H1 (cell line): Measurements from ENCODE around the gene RASSF4. TPM values are rescaled to one million over a fixed set of nuclear protein-coding genes. Genes with fewer than 3 reads are reported as not detected.
A peak's percentile ranks its signal among the peaks of the same experiment; 100 is the strongest.

Experiments
- CTCF ChIA-PET: fragments of 300-600 bp; sonication (Branson Sonifier 250); formaldehyde crosslinking; loops from one replicate; lab custom pipeline; 2021; ENCODE audit not compliant: partially characterized antibody; lab: Charles Lee
- POLR2A ChIA-PET: fragments of 300-600 bp; sonication (Branson Sonifier 250); formaldehyde crosslinking; loops from one replicate; lab custom pipeline; 2021; ENCODE audit warnings: inconsistent platforms; ENCODE audit not compliant: partially characterized antibody; lab: Charles Lee
- DNase-seq, 2 experiments: peaks; one replicate each; pipeline versions ENCODE4 v3.0.0 to v3.0.0-alpha.2; 2010 to 2022; ENCODE audit warnings: low spot score in 2 of 2, low read depth in 1 of 2, mixed read lengths in 1 of 2
- FAIRE-seq: peaks from 2 replicates; lab custom pipeline; 2011; peaks lifted over from hg19 to GRCh38; lab: Jason Lieb, UNC
- H2AFZ ChIP-seq: 2 replicates; pipeline ENCODE4 v1.8.1; 2012; ENCODE audit warnings: low read length, inconsistent platforms
- H2AK5ac ChIP-seq: 2 replicates; pipeline ENCODE4 v1.6.1; 2013; ENCODE audit warnings: low read depth, low read length
- H2BK120ac ChIP-seq: replicated peaks from 2 replicates; pipeline ENCODE3; 2013; ENCODE audit warnings: low read depth, low read length, inconsistent platforms
- H2BK12ac ChIP-seq: 2 replicates; pipeline ENCODE4 v1.6.1; 2013; ENCODE audit warnings: low read depth, low read length
- H2BK15ac ChIP-seq: 2 replicates; pipeline ENCODE4 v1.6.1; 2013; ENCODE audit warnings: low read length
- H2BK20ac ChIP-seq: 2 replicates; pipeline ENCODE4 v1.6.1; 2013; ENCODE audit warnings: low read length
- H2BK5ac ChIP-seq: 2 replicates; pipeline ENCODE4 v1.6.1; 2013; ENCODE audit warnings: low read depth, low read length
- H3K14ac ChIP-seq: 2 replicates; pipeline ENCODE4 v1.6.1; 2013; ENCODE audit warnings: inconsistent platforms; ENCODE audit not compliant: insufficient read length
- H3K18ac ChIP-seq: 2 replicates; pipeline ENCODE4 v1.6.1; 2013; ENCODE audit warnings: low read length; ENCODE audit errors: extremely low read depth
- H3K23ac ChIP-seq: 2 replicates; pipeline ENCODE4 v1.6.1; 2013; ENCODE audit warnings: inconsistent platforms; ENCODE audit not compliant: insufficient read length
- H3K23me2 ChIP-seq: 2 replicates; pipeline ENCODE4 v1.6.1; 2013; ENCODE audit warnings: low read depth, low read length
- H3K27ac ChIP-seq: 2 replicates; pipeline ENCODE4 v1.6.1; 2011; ENCODE audit warnings: low read depth, low read length, inconsistent platforms
- H3K27me3 ChIP-seq, 4 experiments: replicated peaks in 1 of 4; 1 replicate in 1 of 4; 2 replicates in 3 of 4; pipeline versions ENCODE4 v1.6.1 to v1.8.1; 2011 to 2013; ENCODE audit warnings: low read length in 3 of 4, mild to moderate bottlenecking in 3 of 4, inconsistent platforms in 2 of 4, mixed read lengths in 2 of 4, moderate library complexity in 1 of 4; ENCODE audit not compliant: control insufficient read depth in 3 of 4, insufficient read depth in 3 of 4; ENCODE audit errors: extremely low read depth in 1 of 4
- H3K36me3 ChIP-seq, 4 experiments: 2 replicates each; pipeline versions ENCODE4 v1.6.1 to v1.8.1; 2011 to 2013; ENCODE audit warnings: mild to moderate bottlenecking in 4 of 4, low read length in 3 of 4, moderate library complexity in 2 of 4, control low read depth in 1 of 4, inconsistent platforms in 1 of 4; ENCODE audit not compliant: insufficient read depth in 4 of 4, control insufficient read depth in 2 of 4
- H3K4ac ChIP-seq: replicated peaks from 2 replicates; pipeline ENCODE3; 2013; ENCODE audit warnings: low read length, low read depth, mixed read lengths, inconsistent platforms; ENCODE audit not compliant: insufficient read length
- H3K4me1 ChIP-seq, 4 experiments: replicated peaks in 1 of 4; 1 replicate in 1 of 4; 2 replicates in 3 of 4; pipeline versions ENCODE4 v1.6.1 to v1.8.1; 2011 to 2013; ENCODE audit warnings: low read length in 3 of 4, inconsistent platforms in 2 of 4, mixed read lengths in 1 of 4; ENCODE audit not compliant: insufficient read depth in 4 of 4, control insufficient read depth in 3 of 4
- H3K4me2 ChIP-seq, 2 experiments: 2 replicates each; pipeline versions ENCODE4 v1.6.1 to v1.8.1; 2011 to 2013; ENCODE audit warnings: low read depth in 2 of 2, low read length in 2 of 2, control low read depth in 1 of 2, inconsistent platforms in 1 of 2, mild to moderate bottlenecking in 1 of 2; ENCODE audit not compliant: insufficient read depth in 1 of 2
- H3K4me3 ChIP-seq, 4 experiments: fragments of 200-600, 300-600 bp in 1 of 4; sonication (generic), shearing (Covaris generic), sonication (Bioruptor Twin) in 1 of 4; 2 replicates each; pipeline versions ENCODE4 v1.5.1 to v1.8.1; 2011 to 2016; ENCODE audit warnings: low read length in 4 of 4, low read depth in 3 of 4, control low read depth in 2 of 4, inconsistent platforms in 2 of 4, mild to moderate bottlenecking in 2 of 4, mixed read lengths in 1 of 4, moderate library complexity in 1 of 4; ENCODE audit not compliant: insufficient read depth in 2 of 4; ENCODE audit errors: extremely low read depth in 1 of 4
- H3K56ac ChIP-seq: replicated peaks from 2 replicates; pipeline ENCODE3; 2013; ENCODE audit warnings: low read depth, mild to moderate bottlenecking, mixed read lengths, low read length, inconsistent platforms; ENCODE audit not compliant: insufficient read length
- H3K79me1 ChIP-seq: 2 replicates; pipeline ENCODE4 v1.6.1; 2013; ENCODE audit warnings: low read depth, low read length, control low read depth
- H3K79me2 ChIP-seq, 2 experiments: 2 replicates each; pipeline versions ENCODE4 v1.6.1 to v1.8.1; 2012 to 2013; ENCODE audit warnings: low read length in 2 of 2, mild to moderate bottlenecking in 2 of 2, inconsistent platforms in 1 of 2; ENCODE audit not compliant: insufficient read depth in 2 of 2, control insufficient read depth in 1 of 2
- H3K9ac ChIP-seq, 4 experiments: replicated peaks in 1 of 4; 1 replicate in 1 of 4; 2 replicates in 3 of 4; pipeline versions ENCODE4 v1.6.1 to v1.8.1; 2011 to 2013; ENCODE audit warnings: low read depth in 3 of 4, low read length in 3 of 4, control low read depth in 2 of 4, mild to moderate bottlenecking in 2 of 4, moderate library complexity in 2 of 4, inconsistent platforms in 1 of 4; ENCODE audit errors: extremely low read depth in 1 of 4
- H3K9me3 ChIP-seq, 2 experiments: 2 replicates each; pipeline versions ENCODE4 v1.6.1 to v1.8.1; 2012 to 2013; ENCODE audit warnings: mild to moderate bottlenecking in 2 of 2, moderate library complexity in 2 of 2, control low read depth in 1 of 2, inconsistent platforms in 1 of 2, low read depth in 1 of 2, low read length in 1 of 2, mixed read lengths in 1 of 2; ENCODE audit not compliant: insufficient read depth in 2 of 2
- H4K20me1 ChIP-seq, 2 experiments: replicated peaks in 1 of 2; 2 replicates each; pipeline versions ENCODE3 to v1.8.1; 2011 to 2013; ENCODE audit warnings: inconsistent platforms in 2 of 2, low read length in 2 of 2, mild to moderate bottlenecking in 1 of 2; ENCODE audit not compliant: insufficient read depth in 2 of 2, control insufficient read depth in 1 of 2
- H4K5ac ChIP-seq: 2 replicates; pipeline ENCODE4 v1.6.1; 2013; ENCODE audit warnings: low read length, low read depth, mixed read lengths, inconsistent platforms; ENCODE audit not compliant: insufficient read length
- H4K8ac ChIP-seq: 2 replicates; pipeline ENCODE4 v1.8.0; 2013; ENCODE audit warnings: mild to moderate bottlenecking, moderate library complexity, low read length, inconsistent platforms; ENCODE audit not compliant: insufficient read depth; ENCODE audit errors: extremely low read depth
- H4K91ac ChIP-seq: replicated peaks from 2 replicates; pipeline ENCODE3; 2013; ENCODE audit warnings: low read length, mixed read lengths, inconsistent platforms; ENCODE audit not compliant: insufficient read length
- CBX5 ChIP-seq: fragments of 300-800, 300-1000 bp; sonication (generic); IDR thresholded peaks from 2 replicates; pipeline ENCODE4 v1.7.1; 2016; ENCODE audit warnings: antibody characterized with exemption, low read length, low read depth
- EZH2 ChIP-seq: fragments of 200-600 bp; sonication (generic); IDR thresholded peaks from 2 replicates; pipeline ENCODE4 v1.7.1; 2012; ENCODE audit warnings: low read depth, mild to moderate bottlenecking, moderate library complexity, low read length, inconsistent platforms; ENCODE audit not compliant: severe bottlenecking
- HDAC6 ChIP-seq: IDR thresholded peaks from one replicate; pipeline ENCODE4 v1.7.1; 2012; ENCODE audit warnings: low read depth, mild to moderate bottlenecking, inconsistent platforms, low read length, moderate library complexity
- JUND ChIP-seq: IDR thresholded peaks from 2 replicates; pipeline ENCODE4 v1.6.1; 2011; ENCODE audit warnings: mild to moderate bottlenecking, improper control_type of control experiment, low read length
- KDM4A ChIP-seq: IDR thresholded peaks from one replicate; pipeline ENCODE4 v1.7.1; 2012; ENCODE audit warnings: low read depth, mild to moderate bottlenecking, moderate library complexity, low read length, inconsistent platforms; ENCODE audit not compliant: severe bottlenecking
- RAD21 ChIP-seq, 2 experiments: IDR thresholded peaks in 1 of 2; conservative IDR thresholded peaks in 1 of 2; 2 replicates each; pipeline ENCODE4 v1.6.1; 2011; ENCODE audit warnings: low read depth in 2 of 2, low read length in 2 of 2, improper control_type of control experiment in 1 of 2, inconsistent platforms in 1 of 2, mild to moderate bottlenecking in 1 of 2, moderate library complexity in 1 of 2
- TBP ChIP-seq: IDR thresholded peaks from 2 replicates; pipeline ENCODE4 v1.6.1; 2011; ENCODE audit warnings: low read depth, low read length, improper control_type of control experiment
- WGBS, 2 experiments: shearing (Covaris generic) in 1 of 2; methylation state at CpG; one replicate each; pipeline versions ENCODE4 v1.1.6 to v1.1.7; 2013 to 2015; ENCODE audit warnings: low lambda C conversion rate in 2 of 2, mixed read lengths in 2 of 2, inconsistent platforms in 1 of 2, low coverage in 1 of 2, missing lambda C conversion rate in 1 of 2; ENCODE audit not compliant: insufficient replicate concordance in 2 of 2, insufficient coverage in 1 of 2, insufficient read length in 1 of 2; ENCODE audit errors: extremely low coverage in 1 of 2, missing lambda C conversion rate in 1 of 2; 5-methylcytosine and 5-hydroxymethylcytosine counted together
- polyA plus RNA-seq, 7 experiments: library from polyadenylated mRNA; depleted of rRNA in 3 of 7; stranded (reverse) in 5 of 7; unstranded in 2 of 7; fragments of >200 nt in 5 of 7; fragments of 200-250 nt in 2 of 7; gene quantifications; 1 replicate in 5 of 7; 2 replicates in 1 of 7; 4 replicates in 1 of 7; pipeline versions ENCODE4 v1.2.1 to v1.2.3, GENCODE V29; 2011 to 2013; ENCODE audit warnings: missing spikeins in 2 of 7, mixed read lengths in 2 of 7
- total RNA-seq: library from RNA; stranded (reverse); fragmentation: NEBNext Ultra II Directional; extraction: Animal tissue kit (Norgen Biotek cat#: 25700); gene quantifications from 2 replicates; pipeline ENCODE4 v1.2.1, GENCODE V29; 2021
- TF ChIP-seq, protein P1 (sequence below), 3 experiments: IDR thresholded peaks; 1 replicate in 2 of 3; 2 replicates in 1 of 3; pipeline versions ENCODE4 v1.5.1 to v1.6.1; 2011; ENCODE audit warnings: low read length in 3 of 3, mild to moderate bottlenecking in 3 of 3, inconsistent platforms in 2 of 3, low read depth in 1 of 3, moderate library complexity in 1 of 3; ENCODE audit not compliant: insufficient read depth in 1 of 3; ENCODE audit errors: control extremely low read depth in 1 of 3

RASSF4 gene
- total and polyA plus RNA-seq, 2 of the 8 experiments (the other 6 are each of a cell fraction or from before 2014, with no cell fraction given) = 14.3 to 14.5 TPM

DNA sequence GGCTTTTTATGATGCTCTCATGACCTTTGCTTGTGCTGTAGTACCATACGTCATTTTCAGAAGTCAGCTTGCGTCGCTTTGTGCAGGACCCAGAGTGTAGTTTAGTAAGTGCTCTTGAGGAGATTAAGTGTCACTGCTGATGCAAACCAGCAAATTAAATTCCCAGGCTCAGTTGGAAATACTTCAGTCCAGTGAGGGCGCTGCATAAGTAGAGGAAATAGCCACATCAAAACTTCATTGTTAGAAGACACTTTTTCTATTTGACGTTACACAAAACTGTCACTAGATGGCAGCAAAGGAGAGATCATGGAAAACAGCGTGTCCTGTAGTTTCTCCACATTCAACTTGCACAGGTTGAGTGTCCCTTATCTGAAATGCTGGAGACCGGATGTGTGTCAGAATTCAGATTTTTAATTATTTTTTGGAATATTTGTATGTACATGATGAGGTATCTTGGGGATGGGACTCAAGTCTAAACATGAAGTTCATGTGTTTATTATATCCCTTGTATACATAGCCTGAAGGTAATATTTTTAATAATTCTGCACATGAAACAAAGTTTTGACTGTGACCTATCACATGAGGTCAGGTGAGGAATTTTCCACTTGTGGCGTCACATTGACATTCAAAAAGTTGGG, 49.0 kb downstream of the RASSF4 start:
- no peaks in the 10 kb centered on the region for H3K79me1 ChIP-seq
- no peaks in the 10 kb centered on the region; a peak in 1 of 7 replicates for H3K27me3 ChIP-seq
- no peak overlapping the region for H2BK20ac ChIP-seq
- no peak overlapping the region for H3K4me2 ChIP-seq
- H4K91ac ChIP-seq = no peak overlapping the region
- no peak overlapping the region for H3K27ac ChIP-seq
- ChIA-PET POLR2A (interaction anchor here (0.7 kb wide), 1 partner anchor 742 kb away, joined by 3 read pairs; no protein-coding TSS in a partner anchor), CTCF (interaction anchor here (0.6 to 1.6 kb wide), 12 partner anchors 10 to 212 kb away, joined by 3 to 5 read pairs (median 3); no protein-coding TSS in a partner anchor)
- H2AK5ac ChIP-seq = no peak overlapping the region
- no peak overlapping the region for H2BK120ac ChIP-seq
- no peak overlapping the region for H4K8ac ChIP-seq
- H3K23ac ChIP-seq = no peak overlapping the region
- H2BK15ac ChIP-seq = no peak overlapping the region
- no peak overlapping the region for H2BK12ac ChIP-seq
- H3K79me2 ChIP-seq = no peaks in the 10 kb centered on the region; a peak in 1 of 4 replicates
- peaks cover 0 to 5% of the 10 kb centered on the region in 2 experiments for H4K20me1 ChIP-seq
- H2AFZ ChIP-seq = no peak overlapping the region
- no peak overlapping the region for H3K18ac ChIP-seq
- H3K36me3 ChIP-seq = peaks cover 0 to 13% (median 7%) of the 10 kb centered on the region in 4 experiments; a peak in 7 of 8 replicates
- no peak overlapping the region for H3K56ac ChIP-seq
- H3K4ac ChIP-seq = no peak overlapping the region
- no peaks in the 10 kb centered on the region; a peak in 1 of 7 replicates for H3K4me1 ChIP-seq
- no peak overlapping the region for H3K14ac ChIP-seq
- FAIRE-seq (peak; percentile 98), DNase-seq (no peak)
- H3K9ac ChIP-seq = no peak overlapping the region
- TF ChIP-seq EZH2 (no peak), CBX5 (no peak), JUND (no peak), KDM4A (no peak), HDAC6 (no peak), RAD21 (IDR thresholded peaks at IDR 0.05 in 1 of 2, conservative IDR thresholded peaks at IDR 0.05 in 1 of 2; ENCODE audit: low read depth in 2 of 2, low read length in 2 of 2) (peak; percentile 96 to 97), TBP (no peak)
- TF ChIP-seq, protein P1, sequence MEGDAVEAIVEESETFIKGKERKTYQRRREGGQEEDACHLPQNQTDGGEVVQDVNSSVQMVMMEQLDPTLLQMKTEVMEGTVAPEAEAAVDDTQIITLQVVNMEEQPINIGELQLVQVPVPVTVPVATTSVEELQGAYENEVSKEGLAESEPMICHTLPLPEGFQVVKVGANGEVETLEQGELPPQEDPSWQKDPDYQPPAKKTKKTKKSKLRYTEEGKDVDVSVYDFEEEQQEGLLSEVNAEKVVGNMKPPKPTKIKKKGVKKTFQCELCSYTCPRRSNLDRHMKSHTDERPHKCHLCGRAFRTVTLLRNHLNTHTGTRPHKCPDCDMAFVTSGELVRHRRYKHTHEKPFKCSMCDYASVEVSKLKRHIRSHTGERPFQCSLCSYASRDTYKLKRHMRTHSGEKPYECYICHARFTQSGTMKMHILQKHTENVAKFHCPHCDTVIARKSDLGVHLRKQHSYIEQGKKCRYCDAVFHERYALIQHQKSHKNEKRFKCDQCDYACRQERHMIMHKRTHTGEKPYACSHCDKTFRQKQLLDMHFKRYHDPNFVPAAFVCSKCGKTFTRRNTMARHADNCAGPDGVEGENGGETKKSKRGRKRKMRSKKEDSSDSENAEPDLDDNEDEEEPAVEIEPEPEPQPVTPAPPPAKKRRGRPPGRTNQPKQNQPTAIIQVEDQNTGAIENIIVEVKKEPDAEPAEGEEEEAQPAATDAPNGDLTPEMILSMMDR (IDR thresholded peaks at IDR 0.05; ENCODE audit: control extremely low read depth in 1 of 3, insufficient read depth in 1 of 3, low read depth in 1 of 3, low read length in 3 of 3) = peak in 2 of 3 experiments; percentile 79 to 81; a peak in 3 of 4 replicates
- WGBS, 2 experiments = 25% methylated on average over 8 of the region's 8 CpGs; no CpG with 5 or more reads in 1 of the 2 experiments
- H4K5ac ChIP-seq = no peak overlapping the region
- no peaks in the 10 kb centered on the region for H3K9me3 ChIP-seq
- no peak overlapping the region for H2BK5ac ChIP-seq
- no peak overlapping the region for H3K4me3 ChIP-seq
- no peaks in the 10 kb centered on the region for H3K23me2 ChIP-seq
